Heart left ventricle (tissue), 16 donors: ENCODE data around the gene LSAMP. TPM values are rescaled to one million over a fixed set of nuclear protein-coding genes. Genes with fewer than 3 reads are reported as not detected.

Experiments used
- ATAC-seq, 4 donors: fragments of 200-7000 bp; cut with Tn5 transposase; one replicate each; pipeline ENCODE4 v1.9.1; 2020 to 2022; ENCODE audit warnings: moderate library complexity in 4 of 4, mild to moderate bottlenecking in 3 of 4, moderate number of reproducible peaks in 1 of 4
- DNase-seq, 5 donors: peaks; one replicate each; pipeline ENCODE4 v3.0.0-alpha.2; 2020
- H3K27ac ChIP-seq, 12 donors: fragments of 200-600 bp; sonication (generic) in 4 of 12; one replicate each; pipeline versions ENCODE4 v1.5.0 to v1.8.0; 2016 to 2022; ENCODE audit warnings: mild to moderate bottlenecking in 2 of 12
- H3K27me3 ChIP-seq, 9 donors: fragments of 200-600 bp; sonication (generic) in 2 of 9; one replicate each; pipeline versions ENCODE4 v1.5.1 to v1.8.0; 2016 to 2022; ENCODE audit warnings: mild to moderate bottlenecking in 3 of 9
- H3K36me3 ChIP-seq, 9 donors: fragments of 200-600 bp; sonication (generic) in 2 of 9; one replicate each; pipeline versions ENCODE4 v1.5.0 to v1.8.0; 2018 to 2022; ENCODE audit warnings: mild to moderate bottlenecking in 2 of 9
- H3K4me1 ChIP-seq, 12 donors: fragments of 200-600 bp; sonication (generic) in 4 of 12; one replicate each; pipeline versions ENCODE4 v1.5.0 to v1.8.0; 2016 to 2022; ENCODE audit warnings: mild to moderate bottlenecking in 3 of 12
- H3K4me3 ChIP-seq, 12 donors: fragments of 200-600 bp; sonication (generic) in 4 of 12; one replicate each; pipeline versions ENCODE4 v1.5.0 to v1.8.0; 2017 to 2022; ENCODE audit warnings: mild to moderate bottlenecking in 9 of 12, moderate library complexity in 4 of 12
- H3K9me3 ChIP-seq, 12 donors: fragments of 200-600 bp; sonication (generic) in 4 of 12; one replicate each; pipeline versions ENCODE4 v1.5.0 to v1.8.0; 2016 to 2022; ENCODE audit warnings: mild to moderate bottlenecking in 1 of 12
- CTCF ChIP-seq, 12 donors: fragments of 200-600 bp; sonication (generic) in 4 of 12; IDR thresholded peaks; one replicate each; pipeline versions ENCODE4 v1.5.0 to v1.8.0; 2018 to 2022; ENCODE audit warnings: antibody characterized with exemption in 12 of 12, mild to moderate bottlenecking in 5 of 12
- POLR2A ChIP-seq, 2 donors: fragments of 450-650 bp; IDR thresholded peaks; one replicate each; pipeline ENCODE4 v1.6.1; 2017; ENCODE audit warnings: antibody characterized with exemption in 2 of 2, mild to moderate bottlenecking in 2 of 2, moderate library complexity in 2 of 2
- WGBS, 4 donors: extraction: QIAGEN DNeasy Blood & Tissue Kit in 2 of 4; methylation state at CpG; one replicate each; pipeline versions ENCODE4 v1.1.5 to v1.1.7; 2013 to 2018; 5-methylcytosine and 5-hydroxymethylcytosine counted together
- intact Hi-C, 10 donors: fragments of 100-400 bp; cut with DNase I; formaldehyde crosslinking; loops; one replicate each; pipeline versions ENCODE4 v1.11.1 to v1.14.2; 2022
- polyA plus RNA-seq, 2 donors: library from polyadenylated mRNA; stranded (reverse); fragments of 200-250 nt; gene quantifications; one replicate each; pipeline ENCODE4 v1.2.3, GENCODE V29; 2013
- total RNA-seq, 9 donors: library from RNA; depleted of rRNA in 2 of 9; stranded (reverse); fragments of >200 nt in 2 of 9; fragmentation: NEBNext Ultra II Directional in 3 of 9; extraction: Animal tissue kit (Norgen Biotek cat#: 25700) in 3 of 9; gene quantifications; one replicate each; pipeline versions ENCODE4 v1.1.0 to v1.2.4, GENCODE V29; 2016 to 2023
- donor health status: ischemic (EF 13 %, LVEDD 7.1; RV severe dilation, severe dysfunction).
- donor health status: healthy with polysubstance abuse.
- donor health status: DM: no; HTN: yes; CAD: no.
- donor health status: DM: no; HTN: no; CAD: no.
- donor health status: ischemic (EF 25% LVEDD 6.9; RV normal size, moderate dysfunction).
- donor health status: ischemic (EF 25% LVEDD 5.7; RV mildly dilated, moderate dysfunction).
- donor health status: healthy.
- donor health status: DM: yes; HTN: yes; CAD: no.
- donor health status: ischemic (EF 35%, LVEDD 5.7; RV mildly dilated, moderate dysfunction).
- donor health status: nonischemic (EF 11% LVEDD 7.7; RV severe dilation, severe dysfunction).
- donor health status: DM: yes; HTN: yes; CAD: no.
- donor health status: PGD.
- donor health status: ischemic (EF 29% LVEDD 5.4; RV normal size, mild dysfunction).
- donor health status: nonischemic (EF 23%, LVEDD 6.1; RV moderate dilation, normal function).

The LSAMP gene
- total and polyA plus RNA-seq, 11 donors = 1.6 to 52.3 (median 7.2) TPM

DNA sequence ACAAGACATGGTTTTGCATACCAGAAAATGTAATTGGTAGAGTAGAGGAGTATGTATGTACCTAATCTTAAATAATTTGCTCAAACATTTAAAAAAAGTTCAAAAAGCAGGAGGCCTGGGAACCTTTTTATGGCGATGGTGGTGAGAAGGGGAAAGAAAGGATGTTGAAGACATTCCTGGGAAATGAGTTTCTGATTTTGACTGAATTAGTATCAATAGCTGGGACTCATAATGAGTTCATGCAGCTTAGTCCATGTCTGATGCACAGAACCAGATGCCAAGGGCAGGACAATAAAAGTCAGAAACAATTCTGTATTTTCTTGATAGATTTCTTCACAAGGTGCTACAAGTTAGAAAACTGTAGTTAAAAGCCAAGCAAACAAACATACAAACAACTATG, 426.6 kb downstream of the LSAMP start:
- no peaks in the 10 kb centered on the region for H3K9me3 ChIP-seq
- H3K4me3 ChIP-seq = no peak overlapping the region
- ATAC-seq (no peak), DNase-seq (no peak)
- no peaks in the 10 kb centered on the region for H3K27me3 ChIP-seq
- 74 to 84% (median 82%) methylated on average over 1 of the region's 1 CpG for WGBS, 4 donors
- no peak overlapping the region for H3K27ac ChIP-seq
- TF ChIP-seq POLR2A (IDR thresholded peaks at IDR 0.05) = no peak
- TF ChIP-seq CTCF (IDR thresholded peaks at IDR 0.05) = no peak
- no peaks in the 10 kb centered on the region for H3K36me3 ChIP-seq
- intact Hi-C loops = no loop called here
- H3K4me1 ChIP-seq = no peaks in the 10 kb centered on the region

DNA sequence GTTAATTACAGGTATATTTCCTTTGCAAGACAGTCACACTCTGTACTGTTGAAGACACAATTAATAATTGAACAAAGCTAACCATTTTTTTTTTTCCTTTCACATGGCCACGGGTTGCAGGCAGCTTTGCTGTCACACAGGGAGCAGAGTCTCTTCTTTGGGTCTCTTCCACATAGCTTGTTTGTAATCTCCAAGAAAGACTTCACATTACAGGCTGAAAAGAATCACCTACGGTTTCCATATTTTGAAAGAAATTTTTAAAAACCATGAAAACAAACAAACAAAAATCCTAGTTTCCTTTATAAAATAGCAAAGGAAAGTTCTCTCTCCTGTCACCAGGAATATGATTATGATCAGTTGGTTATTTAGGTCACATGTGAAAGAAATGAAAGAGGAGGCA, 429.4 kb downstream of the LSAMP start:
- 66 to 72% (median 67%) methylated on average over 2 of the region's 2 CpGs for WGBS, 4 donors
- no peaks in the 10 kb centered on the region for H3K4me1 ChIP-seq
- intact Hi-C loops = no loop called here
- no peaks in the 10 kb centered on the region for H3K27me3 ChIP-seq
- TF ChIP-seq CTCF (IDR thresholded peaks at IDR 0.05) = no peak
- no peak for TF ChIP-seq POLR2A (IDR thresholded peaks at IDR 0.05)
- H3K9me3 ChIP-seq = no peaks in the 10 kb centered on the region
- H3K36me3 ChIP-seq = no peaks in the 10 kb centered on the region
- DNase-seq (no peak), ATAC-seq (no peak)
- H3K27ac ChIP-seq = no peak overlapping the region
- H3K4me3 ChIP-seq = no peak overlapping the region

DNA sequence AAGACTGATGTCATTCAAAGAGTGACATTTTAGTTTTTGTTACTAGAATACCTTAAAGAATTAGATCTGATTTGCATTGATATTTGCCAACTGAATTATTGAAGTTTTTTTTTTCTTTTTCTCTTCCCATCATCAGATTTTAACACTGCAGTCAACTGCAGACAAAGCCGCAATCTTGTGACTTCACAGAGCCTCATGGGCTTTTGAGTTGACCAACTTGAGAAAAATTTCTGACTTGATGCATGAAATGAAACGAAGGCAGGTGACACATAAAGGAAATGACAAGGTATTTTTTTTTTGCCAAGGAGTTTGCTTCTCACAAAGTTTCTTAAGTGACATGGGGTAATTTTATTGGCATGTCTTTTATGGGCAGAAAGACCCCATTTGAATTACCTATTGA, 438.3 kb downstream of the LSAMP start:
- no peak for ATAC-seq
- Histone ChIP-seq H3K27me3 (no peaks in the 10 kb centered on the region), H3K4me3 (no peak overlapping the region), H3K4me1 (no peaks in the 10 kb centered on the region), H3K9me3 (no peaks in the 10 kb centered on the region), H3K27ac (no peak overlapping the region), H3K36me3 (no peaks in the 10 kb centered on the region)
- 74 to 83% (median 75%) methylated on average over 2 of the region's 2 CpGs for WGBS, 4 donors
- intact Hi-C loops = no loop called here
- TF ChIP-seq CTCF (IDR thresholded peaks at IDR 0.05) (no peak), POLR2A (IDR thresholded peaks at IDR 0.05) (no peak)
- DNase-seq = no peak

DNA sequence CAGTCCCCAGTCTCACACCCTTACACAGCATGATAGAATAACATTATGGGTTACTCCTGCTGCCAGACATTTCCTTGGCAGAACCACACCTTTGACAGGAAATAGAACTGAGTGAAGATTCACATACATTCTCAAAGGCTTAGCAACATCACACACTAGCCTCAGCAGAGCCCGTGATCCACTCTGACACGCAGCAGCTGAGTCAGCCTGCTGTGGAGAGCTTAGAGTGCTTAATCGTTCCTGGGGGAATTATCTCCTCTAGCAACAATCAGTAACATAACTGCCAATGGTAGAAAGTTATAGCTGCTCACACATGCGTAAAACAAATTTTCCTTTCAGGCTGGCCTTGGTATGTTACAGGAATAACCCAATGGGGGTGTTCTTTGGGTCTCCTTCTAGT, 439.9 kb downstream of the LSAMP start:
- TF ChIP-seq POLR2A (IDR thresholded peaks at IDR 0.05) = no peak
- no peak for TF ChIP-seq CTCF (IDR thresholded peaks at IDR 0.05)
- ATAC-seq (peak in 3 of 4 donors; percentile 64 to 92 (median 81)), DNase-seq (peak in 2 of 5 donors; percentile 40 to 46)
- Histone ChIP-seq H3K4me3 (no peak overlapping the region), H3K27ac (no peak overlapping the region), H3K27me3 (no peaks in the 10 kb centered on the region), H3K36me3 (no peaks in the 10 kb centered on the region), H3K9me3 (no peaks in the 10 kb centered on the region), H3K4me1 (no peaks in the 10 kb centered on the region)
- 21 to 31% (median 23%) methylated on average over 4 of the region's 4 CpGs for WGBS, 4 donors
- intact Hi-C loops = no loop called here
